T-helper 1 cell (primary cell): ENCODE results near the gene ATP2B3.

ENCODE experiments used
- DNase-seq, 5 donors: peaks; one replicate each; pipeline ENCODE4 v3.0.0-alpha.2; 2012 to 2020

The ATP2B3 gene

DNA sequence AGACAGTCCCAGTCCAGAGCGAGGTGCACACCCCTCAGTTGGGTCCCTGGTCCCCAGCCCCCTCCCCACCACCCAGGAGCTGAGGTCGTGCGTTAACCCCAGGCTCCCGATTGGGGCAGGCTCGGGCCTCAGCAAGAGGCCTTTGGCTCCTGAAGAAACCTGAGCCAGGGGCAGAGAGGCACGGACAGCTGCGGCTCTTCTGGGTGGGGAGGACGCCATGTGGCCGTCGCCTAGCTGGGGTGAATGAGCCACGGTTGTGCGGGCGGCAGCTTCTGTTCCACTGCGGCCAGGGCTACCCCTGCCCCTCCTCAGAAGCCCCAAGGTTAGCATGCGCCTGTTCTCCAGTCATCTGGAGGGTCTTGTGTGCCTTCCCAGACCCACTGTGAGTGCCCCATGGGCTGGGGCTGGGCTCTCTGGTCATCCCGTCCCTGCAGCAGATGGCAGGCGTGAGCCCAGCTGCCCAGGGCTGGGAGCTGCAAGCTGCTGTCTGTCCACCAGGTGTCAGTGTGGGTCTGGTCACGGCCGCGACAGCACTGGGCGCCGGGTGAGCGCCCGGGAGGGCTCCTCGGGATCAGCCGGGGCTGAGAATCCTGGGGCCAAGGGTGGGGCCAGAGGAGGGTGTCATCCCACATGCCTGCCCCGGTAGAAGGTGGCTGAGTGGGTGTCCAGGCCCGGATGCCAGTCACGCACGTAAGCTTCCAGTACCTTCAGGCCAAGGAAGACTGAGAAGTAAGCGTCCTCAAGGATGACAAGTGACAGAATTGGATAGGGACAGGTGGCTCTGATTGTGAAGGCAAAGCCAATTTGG lies 21.9 kb downstream of the ATP2B3 start:
- DNase-seq = peak; percentile 9 to 47 (median 33)

DNA sequence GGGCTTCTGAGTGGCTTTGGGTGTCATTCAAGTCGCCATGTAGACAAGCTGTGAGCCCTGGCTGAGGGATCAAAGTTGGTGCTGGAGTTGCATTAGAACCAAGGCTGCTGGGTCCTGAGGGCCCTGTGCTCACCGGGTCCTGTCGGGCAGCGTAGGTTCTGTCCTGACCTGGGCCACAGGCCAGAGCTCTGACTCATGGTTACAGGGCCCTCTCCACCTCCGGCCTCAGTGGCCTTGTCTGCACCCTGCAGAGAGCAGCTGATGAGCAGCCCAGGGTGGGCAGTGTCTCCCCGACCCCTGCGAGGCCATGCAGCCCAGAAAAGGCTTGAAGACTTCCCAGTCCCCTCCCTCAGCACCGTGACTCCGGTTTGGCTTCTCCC lies 22.5 kb downstream of the ATP2B3 start:
- no peak for DNase-seq

DNA sequence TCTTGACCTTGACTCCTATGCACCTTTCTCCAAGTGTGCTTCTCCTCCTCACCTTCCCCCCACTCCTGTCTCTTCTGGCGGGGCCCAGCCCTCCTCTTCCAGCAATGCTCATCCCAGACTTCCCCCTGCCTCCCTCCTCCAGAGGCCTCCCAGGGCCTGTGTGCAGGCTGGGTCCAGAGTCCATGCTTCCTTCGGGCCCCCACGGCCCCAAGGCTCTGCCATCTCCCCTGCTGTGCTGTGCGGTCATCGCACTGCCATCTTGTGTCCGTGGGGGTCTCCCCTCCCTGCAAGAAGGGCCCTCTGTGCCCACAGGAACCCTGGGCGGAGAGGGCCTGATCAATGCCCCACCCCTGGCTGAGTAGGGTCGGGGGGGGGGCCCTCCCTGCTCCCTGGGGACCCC lies 27.3 kb downstream of the ATP2B3 start:
- DNase-seq = no peak

DNA sequence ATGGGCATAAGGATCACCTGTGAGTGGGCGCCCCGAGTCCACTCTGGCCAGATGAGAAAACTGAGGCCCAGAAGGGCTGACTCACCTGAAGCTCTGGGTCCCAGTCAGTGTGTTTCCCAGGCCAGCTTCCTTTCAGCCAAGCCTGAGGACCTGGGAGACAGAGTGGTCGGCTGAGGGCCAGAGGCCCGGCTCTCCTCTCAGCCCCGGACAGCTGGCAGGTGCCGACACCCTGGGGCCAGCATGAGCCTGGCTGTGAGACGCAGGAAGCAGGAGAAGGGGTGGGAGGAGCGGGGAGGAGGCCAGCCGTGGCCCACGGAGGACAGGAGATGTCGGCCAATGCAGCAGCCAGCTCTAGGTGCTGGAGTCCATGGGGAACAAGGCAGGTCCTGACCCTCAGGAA lies 28.9 kb downstream of the ATP2B3 start:
- no peak for DNase-seq

DNA sequence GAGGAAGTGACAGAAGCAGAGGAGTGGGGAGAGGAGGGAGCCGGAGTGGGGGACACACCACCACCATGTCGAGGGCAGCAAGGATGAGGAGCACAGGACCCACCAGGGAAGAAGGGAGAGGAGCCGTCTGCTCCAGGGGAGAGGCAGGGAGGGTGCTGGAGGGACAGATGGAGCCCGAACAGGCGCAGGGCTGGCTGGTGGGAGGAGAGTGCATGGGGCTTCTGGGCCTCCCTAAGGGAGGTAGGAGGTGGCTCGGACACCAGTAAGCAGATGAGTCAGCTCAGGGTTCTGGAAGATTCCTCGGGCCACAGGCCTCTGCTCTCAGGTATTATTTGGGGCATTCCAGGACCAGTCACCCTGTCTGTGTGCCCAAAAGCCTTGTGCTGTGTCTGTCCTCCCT lies 29.8 kb downstream of the ATP2B3 start:
- no peak for DNase-seq

DNA sequence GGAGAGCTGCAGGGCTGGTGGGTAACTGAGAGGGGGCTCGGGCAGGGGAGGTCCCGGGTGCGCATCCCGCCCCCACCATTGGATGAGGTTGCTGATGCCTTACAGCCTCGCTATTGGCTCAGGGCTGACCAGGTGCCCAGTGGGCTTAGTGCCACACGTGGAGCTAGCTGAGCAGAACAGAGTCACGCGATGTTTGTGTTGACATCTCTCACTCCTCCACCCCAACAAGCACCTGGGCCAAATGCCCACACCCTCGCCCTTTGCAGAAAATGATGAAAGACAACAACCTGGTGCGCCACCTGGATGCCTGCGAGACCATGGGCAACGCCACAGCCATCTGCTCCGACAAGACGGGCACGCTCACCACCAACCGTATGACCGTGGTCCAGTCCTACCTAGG lies 31.8 kb downstream of the ATP2B3 start:
- no peak for DNase-seq

DNA sequence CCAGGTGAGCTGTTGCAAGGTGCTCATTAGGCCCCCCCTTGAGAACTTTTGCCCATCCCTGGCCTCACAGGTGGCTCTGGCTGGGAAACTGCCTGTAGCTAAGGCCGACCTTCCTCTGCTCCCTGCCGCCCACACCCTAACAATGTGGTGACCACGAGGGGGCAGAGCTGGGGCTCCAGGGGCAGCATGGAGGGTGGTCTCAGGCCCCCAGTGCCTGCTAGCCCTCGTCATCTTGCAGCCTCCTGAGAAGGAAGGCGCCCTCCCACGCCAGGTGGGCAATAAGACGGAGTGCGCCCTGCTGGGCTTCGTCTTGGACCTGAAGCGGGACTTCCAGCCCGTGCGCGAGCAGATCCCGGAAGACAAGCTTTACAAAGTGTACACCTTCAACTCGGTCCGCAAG lies 32.4 kb downstream of the ATP2B3 start:
- no peak for DNase-seq

DNA sequence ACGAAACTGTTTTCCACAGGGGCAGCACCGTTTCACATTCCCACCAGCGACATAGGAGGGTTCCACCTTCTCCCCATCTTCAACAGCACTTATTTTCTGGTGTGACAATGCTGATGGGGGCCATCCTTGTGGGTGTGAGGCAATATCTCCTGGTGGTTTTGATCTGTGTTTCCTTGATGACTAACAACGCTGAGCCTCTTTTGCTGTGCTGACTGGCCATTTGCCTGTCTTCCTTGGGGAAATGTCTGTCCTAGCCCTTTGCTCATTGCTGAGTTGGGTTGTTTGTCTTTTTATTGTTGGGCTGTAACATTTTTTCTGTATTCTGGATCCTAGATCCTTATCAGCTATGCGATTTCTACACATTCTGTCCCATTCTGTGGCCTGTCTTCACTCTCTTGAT lies 33.7 kb downstream of the ATP2B3 start:
- DNase-seq = no peak

DNA sequence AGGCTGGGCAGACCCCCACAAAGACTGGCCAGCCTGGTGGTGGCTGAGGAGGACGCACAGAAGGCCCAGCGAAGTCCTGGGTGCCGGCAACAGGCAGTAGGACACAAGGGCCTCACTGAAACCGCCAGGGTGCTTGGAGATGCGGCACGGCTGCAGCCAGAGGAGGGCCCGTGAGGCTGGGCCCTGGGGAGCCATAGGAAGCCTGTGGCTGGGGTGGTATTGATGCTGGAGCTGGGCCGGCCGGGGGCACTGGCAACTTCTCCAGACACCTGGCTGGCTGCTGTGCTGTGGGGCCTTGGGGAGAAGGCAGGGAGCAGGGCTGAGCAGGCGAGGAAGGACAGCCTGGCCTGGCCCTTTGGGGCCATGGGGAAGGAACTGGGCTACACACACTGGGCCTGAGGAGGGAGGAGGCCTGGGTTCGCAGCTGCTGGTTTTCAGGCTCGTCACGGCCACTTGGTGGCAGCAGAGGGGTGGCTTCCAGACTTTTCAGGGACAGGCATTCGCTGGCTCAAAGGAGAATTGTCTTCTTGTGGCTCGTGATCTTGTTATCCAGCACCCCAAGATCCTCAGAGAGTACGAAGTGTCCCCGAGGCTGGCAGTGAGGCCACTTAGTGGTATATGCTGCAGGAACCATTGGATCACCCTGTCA lies 37.2 kb downstream of the ATP2B3 start:
- DNase-seq = peak; percentile 15 to 52 (median 35)

DNA sequence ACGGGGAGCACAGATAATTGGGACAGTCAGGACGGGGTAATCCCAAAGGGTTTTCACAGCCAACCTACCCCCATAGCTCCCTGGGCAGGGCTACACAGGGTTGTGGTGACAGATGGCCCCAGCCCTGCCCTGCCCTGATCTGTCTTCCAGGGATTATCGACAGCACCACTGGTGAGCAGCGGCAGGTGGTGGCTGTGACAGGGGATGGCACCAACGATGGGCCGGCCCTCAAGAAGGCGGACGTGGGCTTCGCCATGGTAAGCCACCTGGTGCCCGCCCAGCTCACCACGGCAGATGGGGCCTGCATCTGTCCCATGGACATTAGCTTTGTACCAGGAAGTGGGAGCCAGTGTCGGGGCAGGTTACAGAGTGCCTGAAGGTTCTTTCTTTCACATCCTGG lies 39.3 kb downstream of the ATP2B3 start:
- DNase-seq = no peak

DNA sequence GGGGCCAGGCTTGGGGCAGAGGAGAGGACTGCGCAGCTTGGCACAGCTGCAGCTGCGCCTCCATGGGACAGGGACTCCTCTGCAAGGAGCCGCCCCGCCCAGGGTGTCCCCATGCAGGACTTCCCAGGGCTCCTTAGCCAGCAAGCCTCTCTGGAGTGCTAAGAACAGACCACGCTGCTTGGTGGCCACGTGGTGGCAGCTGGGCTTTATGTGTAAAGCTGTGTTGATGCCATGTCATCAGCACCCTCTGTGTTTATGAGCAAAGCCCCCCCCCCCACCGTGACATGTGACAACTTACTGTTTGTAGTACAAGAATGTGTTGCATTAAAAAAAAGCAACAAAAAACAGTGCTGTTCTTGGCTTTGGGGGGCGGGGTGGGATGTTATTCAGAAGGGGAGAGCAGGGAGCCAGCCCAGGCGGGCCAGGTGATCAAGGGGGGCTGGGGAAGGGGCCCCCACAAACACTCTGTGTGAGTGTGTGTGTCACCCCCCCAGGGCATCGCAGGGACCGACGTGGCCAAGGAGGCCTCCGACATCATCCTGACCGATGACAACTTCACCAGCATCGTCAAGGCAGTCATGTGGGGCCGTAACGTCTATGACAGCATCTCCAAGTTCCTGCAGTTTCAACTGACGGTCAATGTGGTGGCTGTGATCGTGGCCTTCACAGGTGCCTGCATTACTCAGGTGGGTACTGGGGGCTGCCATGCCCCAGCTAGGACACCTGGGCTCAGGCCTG lies 40.3 kb downstream of the ATP2B3 start:
- no peak for DNase-seq

DNA sequence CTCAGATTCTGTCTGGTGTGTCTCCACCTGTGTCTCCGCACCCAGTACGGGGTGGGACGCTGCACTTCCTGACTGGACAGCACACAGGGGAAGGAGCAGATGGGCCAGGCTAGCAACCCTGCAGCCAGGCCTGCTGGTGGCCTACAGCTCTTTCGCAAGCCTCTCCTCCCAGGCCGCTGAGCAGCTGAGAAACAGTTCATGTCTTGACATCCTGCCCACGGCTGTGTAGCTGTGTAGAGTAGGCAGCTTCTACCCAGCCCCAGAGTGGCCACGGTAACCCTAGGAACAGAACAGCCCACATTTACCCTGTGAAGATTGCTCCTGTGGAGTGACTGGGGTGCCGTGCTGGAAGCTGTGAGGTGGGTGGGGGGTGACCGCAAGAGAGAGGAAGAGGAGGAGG lies 42.6 kb downstream of the ATP2B3 start:
- DNase-seq = no peak

DNA sequence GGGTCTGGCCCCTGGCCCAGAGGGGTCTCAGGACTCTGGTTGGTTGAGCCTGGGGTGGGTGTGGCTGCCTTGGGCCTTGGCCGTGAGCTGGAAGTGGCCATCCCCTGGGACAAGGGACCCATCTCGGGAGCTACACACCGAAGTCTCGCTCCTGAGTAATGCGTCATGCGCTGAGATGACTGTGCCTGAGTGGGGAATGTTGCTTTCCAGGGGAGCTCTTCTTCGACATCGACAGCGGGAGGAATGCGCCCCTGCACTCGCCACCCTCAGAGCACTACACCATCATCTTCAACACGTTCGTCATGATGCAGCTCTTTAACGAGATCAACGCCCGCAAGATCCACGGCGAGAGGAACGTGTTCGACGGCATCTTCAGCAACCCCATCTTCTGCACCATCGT lies 43.0 kb downstream of the ATP2B3 start:
- DNase-seq = no peak

DNA sequence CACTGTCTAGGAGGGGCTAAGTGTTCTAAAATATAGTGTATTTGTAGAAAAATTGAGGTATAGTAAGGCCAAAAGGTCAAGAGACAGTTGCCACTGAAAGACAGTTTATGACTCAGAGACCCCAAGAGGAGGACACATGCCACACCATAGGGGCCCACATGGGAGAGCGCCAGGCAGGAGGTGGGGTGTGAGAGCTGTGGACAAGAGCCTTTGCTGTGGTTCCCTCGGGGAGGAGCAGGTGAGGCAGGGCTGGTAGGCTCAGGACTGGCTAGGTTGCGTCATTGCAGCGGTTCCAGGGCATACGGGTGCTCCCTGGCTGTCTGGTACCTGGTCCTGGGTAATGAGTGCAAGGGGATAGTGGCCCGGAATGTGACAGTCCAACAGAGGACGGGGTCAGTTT lies 43.9 kb downstream of the ATP2B3 start:
- no peak for DNase-seq

DNA sequence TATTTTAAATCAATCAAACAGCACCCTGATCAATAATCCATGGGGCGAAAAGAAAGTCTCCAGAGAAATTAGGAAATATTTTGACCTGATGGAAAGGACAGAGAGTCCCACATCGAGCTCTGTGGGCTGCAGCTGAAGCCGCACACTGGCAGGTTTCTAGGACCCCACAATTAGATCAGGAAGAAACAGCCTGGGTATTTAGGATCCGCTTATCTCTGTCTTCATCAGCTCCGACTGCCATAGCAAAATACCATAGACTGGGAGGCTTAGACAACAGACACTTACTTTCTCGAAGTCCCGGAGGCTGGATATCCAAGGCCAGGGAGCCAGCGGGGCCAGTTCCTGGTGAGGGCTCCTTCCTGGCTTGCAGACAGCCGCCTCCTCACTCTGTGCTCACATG lies 45.1 kb downstream of the ATP2B3 start:
- DNase-seq = no peak

DNA sequence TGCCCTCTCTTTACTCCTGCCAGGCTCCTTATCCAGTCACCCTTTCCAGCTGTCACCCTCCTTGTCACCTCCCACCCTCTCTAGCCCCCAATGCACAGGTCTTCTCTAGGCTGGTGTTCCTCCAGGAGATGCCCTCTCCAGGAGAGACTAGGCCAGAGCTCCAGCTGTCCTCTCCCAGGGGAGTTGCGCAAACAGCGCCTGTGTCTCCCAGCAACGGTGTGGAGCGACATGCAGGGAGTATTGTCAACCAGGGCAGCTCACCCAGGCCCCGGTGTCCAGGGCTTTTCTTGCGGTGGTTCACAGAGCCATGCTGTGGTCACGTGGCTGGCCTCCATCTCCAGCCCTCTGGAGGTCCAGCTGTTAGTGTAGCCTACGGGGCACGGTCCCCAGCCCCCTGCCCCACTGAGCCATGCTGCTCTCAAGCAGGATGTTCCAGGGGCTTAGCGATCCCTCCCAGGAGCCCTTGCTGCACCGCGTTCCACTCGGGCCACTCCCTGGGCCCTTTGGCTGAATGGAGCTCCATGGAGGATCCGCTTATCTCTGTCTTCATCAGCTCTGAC lies 46.7 kb downstream of the ATP2B3 start:
- no peak for DNase-seq

DNA sequence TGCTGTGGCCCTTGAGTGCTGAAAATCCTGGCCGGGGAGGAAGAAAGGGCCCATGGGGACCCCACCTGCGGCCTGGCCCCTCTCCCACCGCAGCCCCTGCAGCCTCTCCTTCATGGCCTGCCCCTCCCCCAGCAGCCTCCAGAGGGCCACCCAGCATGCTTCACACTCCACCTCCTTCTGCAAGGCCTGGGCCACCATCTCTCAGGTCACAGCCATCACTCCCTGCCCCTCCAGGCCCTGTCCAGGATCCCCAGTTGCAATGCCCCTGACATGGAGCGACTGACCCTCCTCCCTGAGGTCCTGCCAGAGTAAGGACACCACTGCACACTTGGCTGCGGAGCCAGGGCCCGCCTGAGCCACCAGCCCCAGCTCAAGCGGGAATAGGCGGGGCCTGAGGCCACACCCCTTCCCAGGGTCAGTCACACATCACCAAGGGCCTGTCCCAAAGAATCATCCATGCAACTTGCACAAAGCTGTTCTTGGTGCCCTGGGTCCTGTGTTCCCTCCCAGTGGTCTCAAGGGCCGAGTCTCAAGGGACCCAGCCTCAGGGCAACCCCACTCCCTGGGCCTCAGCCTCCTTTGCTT lies 48.6 kb downstream of the ATP2B3 start:
- DNase-seq = no peak

DNA sequence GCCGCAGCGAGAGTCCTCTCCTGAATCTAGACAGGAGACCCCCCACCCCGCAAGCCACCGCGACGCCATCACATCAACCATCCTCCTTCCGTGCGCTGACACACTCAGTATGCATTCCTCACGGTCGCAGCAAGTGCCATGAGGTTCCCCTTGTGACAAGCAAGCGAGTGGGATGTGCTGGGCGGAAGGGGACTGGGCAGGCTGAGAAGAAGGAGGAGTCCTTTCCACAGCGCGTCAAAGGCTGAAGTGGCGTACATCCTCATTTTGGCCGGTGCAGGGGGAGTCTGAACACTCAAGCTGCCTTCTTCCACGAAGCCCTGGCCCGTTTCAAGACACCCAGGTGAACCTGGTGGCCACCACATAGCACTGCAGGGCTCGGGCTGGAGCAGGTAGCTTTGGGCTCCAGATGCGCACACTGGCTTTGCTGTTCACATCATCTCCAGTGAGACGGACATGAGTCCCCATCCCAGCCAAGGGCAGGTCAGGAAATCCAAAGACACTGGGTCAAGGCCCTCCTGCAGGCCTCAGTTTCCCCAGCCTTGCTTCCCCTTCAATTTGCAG lies 51.1 kb downstream of the ATP2B3 start:
- no peak for DNase-seq

DNA sequence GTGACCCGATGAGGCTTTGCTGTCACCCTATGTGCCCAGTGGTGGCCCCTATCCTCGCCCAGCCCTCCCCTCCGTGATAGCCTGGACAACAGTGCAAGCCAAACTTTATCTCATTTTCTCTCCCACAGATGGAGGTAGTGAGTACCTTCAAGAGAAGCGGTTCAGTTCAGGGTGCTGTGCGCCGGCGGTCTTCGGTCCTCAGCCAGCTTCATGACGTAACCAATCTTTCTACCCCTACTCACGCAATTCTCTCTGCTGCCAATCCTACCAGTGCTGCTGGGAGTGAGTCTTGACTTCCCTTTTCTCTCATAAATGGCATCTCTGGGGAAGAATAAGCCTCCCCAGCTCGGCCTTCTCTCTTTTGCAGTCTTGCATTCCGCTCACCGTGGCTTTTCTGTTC lies 52.0 kb downstream of the ATP2B3 start:
- DNase-seq = no peak

DNA sequence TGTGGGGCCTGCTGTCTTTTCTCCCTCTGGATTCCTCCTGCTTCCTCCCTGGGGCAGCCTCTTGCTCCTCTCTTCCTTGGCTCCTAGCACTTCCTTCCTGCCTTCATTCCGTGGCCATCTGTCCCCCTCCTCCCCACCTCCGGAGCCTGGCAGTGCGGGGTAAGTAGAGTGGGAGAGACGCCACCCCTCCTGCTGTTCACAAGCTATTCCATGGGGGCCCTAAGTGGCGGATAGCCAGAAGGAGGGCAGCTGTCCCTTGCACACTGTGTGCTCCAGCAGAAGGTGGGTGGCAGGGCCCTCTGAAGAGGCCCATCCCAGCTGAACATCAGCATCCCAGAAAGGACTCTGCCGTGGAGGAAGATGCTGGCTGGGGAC lies 54.1 kb downstream of the ATP2B3 start:
- no peak for DNase-seq

DNA sequence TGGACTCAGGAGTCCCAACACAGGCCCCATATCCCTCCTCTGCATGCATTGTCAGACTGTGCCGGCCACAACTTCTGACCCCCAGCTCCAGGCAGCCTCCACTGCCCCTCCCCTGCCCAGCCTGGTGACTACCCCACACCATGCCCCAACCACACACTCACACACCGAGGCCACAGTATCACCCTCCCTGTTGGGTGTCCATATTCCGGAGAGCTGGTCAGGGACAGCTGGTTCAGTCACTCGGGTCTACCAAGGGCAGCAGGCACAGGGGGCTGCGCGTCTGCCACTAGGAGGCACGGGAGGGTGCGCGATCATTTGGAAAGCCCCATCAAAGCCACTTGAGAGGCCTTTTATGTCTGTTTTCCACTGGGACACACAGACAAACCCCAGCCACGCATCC lies 55.2 kb downstream of the ATP2B3 start:
- no peak for DNase-seq

DNA sequence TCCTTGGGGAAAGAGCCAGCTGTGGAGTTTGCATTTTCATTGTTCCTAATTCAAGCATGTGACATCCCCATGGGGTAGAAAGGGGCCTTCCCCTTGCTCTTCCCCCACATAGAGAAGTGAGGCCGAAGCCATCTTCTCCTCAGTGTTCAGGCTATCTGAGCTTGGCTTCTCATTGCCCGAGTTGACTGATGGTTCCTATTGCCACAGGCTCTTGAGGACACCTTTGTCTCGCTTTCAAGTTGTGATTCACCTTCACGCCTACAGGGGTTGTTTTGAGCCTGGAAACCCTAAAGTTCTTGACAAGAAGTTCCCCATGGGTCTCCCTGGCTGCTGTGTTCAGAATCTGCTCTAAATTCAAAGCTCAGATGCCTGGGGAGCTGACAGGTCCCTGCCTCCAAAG lies 56.5 kb downstream of the ATP2B3 start:
- DNase-seq = no peak

DNA sequence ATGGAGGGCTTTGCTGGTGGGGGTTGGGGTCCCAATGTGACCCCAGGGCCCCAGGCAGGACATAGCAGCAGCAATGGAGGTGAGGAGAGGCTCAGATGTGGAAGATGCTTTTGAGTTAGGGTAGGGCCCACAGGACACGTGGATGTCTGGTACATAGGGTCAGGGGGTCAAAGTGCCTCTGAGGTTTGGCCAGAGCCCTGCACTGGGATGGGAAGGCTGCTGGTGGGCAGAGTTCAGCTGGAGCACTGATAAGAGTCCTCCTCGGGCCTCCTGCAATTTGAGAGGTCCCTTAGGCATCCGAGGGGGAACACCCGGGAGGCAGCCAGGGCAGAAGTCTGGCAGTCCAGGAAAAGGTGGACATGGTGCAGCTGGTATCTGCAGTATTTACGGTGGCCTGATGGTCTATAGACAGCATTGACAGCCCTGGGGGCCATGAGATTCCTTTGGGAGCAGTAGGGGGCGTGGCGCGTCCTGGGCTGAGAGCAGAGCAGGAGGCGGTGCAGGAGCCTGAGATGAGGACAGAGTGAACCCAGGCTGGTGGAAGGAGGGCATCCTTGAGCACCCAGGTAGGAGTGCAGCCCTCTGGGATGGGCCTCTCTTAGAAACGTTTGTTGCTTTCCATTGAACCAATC lies 58.9 kb downstream of the ATP2B3 start:
- DNase-seq = no peak
